ENCODE measurements around the gene HMBS. TPM values are rescaled to one million over a fixed set of nuclear protein-coding genes. Genes with fewer than 3 reads are reported as not detected.

Gene HMBS
- total RNA-seq, 4 donors from 2014 or later, result 9.9 to 22.1 (median 14.2) TPM

DNA sequence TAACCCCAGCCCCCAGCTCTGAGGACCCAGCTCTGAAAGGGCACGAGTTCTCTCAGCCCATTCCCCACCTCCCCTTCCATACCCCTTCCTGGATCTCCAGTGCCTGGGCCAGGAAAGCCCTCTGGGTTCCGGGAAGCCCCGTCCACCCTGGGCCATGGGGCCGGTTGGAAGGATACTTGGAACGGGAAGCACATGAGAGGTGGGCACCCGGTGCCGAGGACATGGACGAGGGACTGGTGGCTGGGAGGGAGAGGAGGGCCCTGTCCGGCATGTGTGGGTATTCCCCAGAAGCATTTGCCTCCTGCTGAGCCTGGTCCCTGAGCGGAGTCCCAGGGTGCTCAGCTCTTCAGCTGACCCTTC, 31.5 kb downstream of the HMBS start:
- DNase-seq, result no peak
- intact Hi-C loops (cut with DNase I), result no loop called here
- no peak overlapping the region for H3K4me3 ChIP-seq
- H3K9me3 ChIP-seq, result no peaks in the 10 kb centered on the region
- H3K27ac ChIP-seq, result peak overlapping the region in 2 of 4 donors; percentile 50 to 51
- H3K36me3 ChIP-seq, result peaks cover 18 to 69% (median 22%) of the 10 kb centered on the region in 3 donors
- H3K27me3 ChIP-seq, result no peaks in the 10 kb centered on the region
- WGBS, 2 donors, result 90 to 95% methylated on average over 10 of the region's 10 CpGs
- no peak for TF ChIP-seq CTCF (IDR thresholded peaks at IDR 0.05)
- no peak for TF ChIP-seq POLR2A (IDR thresholded peaks at IDR 0.05)
- H3K4me1 ChIP-seq, result peaks cover 4 to 28% (median 6%) of the 10 kb centered on the region in 3 donors

DNA sequence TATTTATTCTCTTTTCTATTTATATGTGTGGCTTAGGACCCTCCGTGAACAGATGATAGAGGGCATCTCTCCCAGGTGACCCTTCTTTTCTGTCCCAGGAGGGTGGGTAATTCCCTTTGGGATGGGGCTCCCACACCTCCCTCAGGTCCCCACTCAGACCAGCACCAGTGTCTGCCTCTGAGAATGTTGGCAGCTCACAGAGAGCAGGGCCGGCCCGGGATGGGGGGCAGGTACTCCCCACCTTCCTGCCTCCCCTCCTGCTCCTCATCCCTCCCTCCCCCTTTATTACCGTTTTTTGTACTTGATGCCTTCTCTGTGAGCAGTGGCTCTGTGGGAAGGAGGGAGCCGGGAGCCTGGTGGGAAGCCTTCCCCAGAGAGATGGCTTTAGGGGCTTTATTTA, 31.9 kb downstream of the HMBS start:
- 77 to 83% methylated on average over 2 to 4 of the region's 5 CpGs for WGBS, 2 donors
- Histone ChIP-seq H3K4me1 (peaks cover 4 to 26% (median 6%) of the 10 kb centered on the region in 3 donors), H3K9me3 (no peaks in the 10 kb centered on the region), H3K36me3 (peaks cover 18 to 65% (median 22%) of the 10 kb centered on the region in 3 donors), H3K27ac (peak overlapping the region in 1 of 4 donors; percentile 50), H3K27me3 (no peaks in the 10 kb centered on the region), H3K4me3 (no peak overlapping the region)
- TF ChIP-seq CTCF (IDR thresholded peaks at IDR 0.05) (no peak), POLR2A (IDR thresholded peaks at IDR 0.05) (no peak)
- intact Hi-C loops (cut with DNase I), result no loop called here
- no peak for DNase-seq

- intact Hi-C loops (cut with DNase I), result no loop called here
- H3K27me3 ChIP-seq, result no peaks in the 10 kb centered on the region
- H3K4me1 ChIP-seq, result peaks cover 6 to 24% (median 6%) of the 10 kb centered on the region in 3 donors
- 83 to 98% methylated on average over 3 of the region's 3 CpGs for whole genome bisulfite sequencing, 2 donors
- H3K27ac ChIP-seq, result no peak overlapping the region
- TF ChIP-seq CTCF (IDR thresholded peaks at IDR 0.05), result no peak
- no peak for TF ChIP-seq POLR2A (IDR thresholded peaks at IDR 0.05)
- DNase-seq, result no peak
- H3K36me3 ChIP-seq, result peaks cover 15 to 60% (median 22%) of the 10 kb centered on the region in 3 donors
- H3K4me3 ChIP-seq, result no peak overlapping the region
- no peaks in the 10 kb centered on the region for H3K9me3 ChIP-seq
Measured at GRCh38 chr11:119117004-119117706, 32.5 kb downstream of the HMBS start.

DNA sequence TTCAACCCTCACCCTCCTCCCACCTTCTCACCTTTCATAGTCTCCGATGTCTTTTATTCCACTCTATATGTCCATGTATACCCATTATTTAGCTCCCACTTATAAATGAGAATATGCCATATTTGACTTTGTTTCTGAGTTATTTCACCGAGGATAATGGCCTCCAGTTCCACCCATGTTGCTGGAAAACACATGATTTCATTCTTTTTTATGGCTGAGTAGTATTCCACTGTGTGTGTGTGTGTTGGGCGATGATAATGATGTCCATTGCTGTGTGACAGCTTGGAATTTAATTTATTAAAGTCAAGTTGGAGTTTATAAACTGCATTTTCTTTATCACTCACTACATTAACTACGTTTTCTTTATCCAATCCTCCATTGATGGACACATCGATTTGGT, 33.5 kb downstream of the HMBS start:
- no peaks in the 10 kb centered on the region for H3K9me3 ChIP-seq
- peaks cover 9 to 49% (median 16%) of the 10 kb centered on the region in 3 donors for H3K36me3 ChIP-seq
- no peak overlapping the region for H3K4me3 ChIP-seq
- no peak overlapping the region for H3K27ac ChIP-seq
- H3K4me1 ChIP-seq, result peaks cover 13 to 25% (median 17%) of the 10 kb centered on the region in 3 donors
- intact Hi-C loops (cut with DNase I), result no loop called here
- WGBS, 2 donors, result 94% methylated on average over 5 of the region's 5 CpGs
- no peak for TF ChIP-seq CTCF (IDR thresholded peaks at IDR 0.05)
- no peak for TF ChIP-seq POLR2A (IDR thresholded peaks at IDR 0.05)
- H3K27me3 ChIP-seq, result no peaks in the 10 kb centered on the region
- no peak for DNase-seq

DNA sequence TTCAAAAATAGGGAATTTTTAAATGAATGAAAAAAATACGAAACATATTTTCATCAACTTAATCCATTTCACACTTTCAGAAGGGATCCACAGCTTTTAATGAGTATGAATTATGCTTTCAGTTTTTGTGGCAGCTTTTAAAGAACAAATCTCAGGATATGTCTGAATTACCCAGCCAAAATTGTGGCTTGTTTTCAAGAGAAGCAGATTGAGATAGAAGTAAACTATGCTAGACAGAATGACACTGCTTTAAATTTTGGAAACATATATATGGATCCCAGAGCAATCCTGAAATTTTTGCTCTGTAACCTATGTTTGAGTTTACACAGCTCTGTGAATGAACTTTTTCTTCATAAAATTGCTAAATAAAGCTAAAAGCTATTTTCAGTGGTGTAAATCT, 34.3 kb downstream of the HMBS start:
- intact Hi-C loops (cut with DNase I), result no loop called here
- no peak overlapping the region for H3K27ac ChIP-seq
- DNase-seq, result no peak
- H3K4me1 ChIP-seq, result peaks cover 13 to 22% (median 18%) of the 10 kb centered on the region in 3 donors
- H3K4me3 ChIP-seq, result no peak overlapping the region
- WGBS, 2 donors, result 96 to 100% methylated on average over 1 of the region's 1 CpG
- H3K27me3 ChIP-seq, result no peaks in the 10 kb centered on the region
- TF ChIP-seq CTCF (IDR thresholded peaks at IDR 0.05), result no peak
- no peak for TF ChIP-seq POLR2A (IDR thresholded peaks at IDR 0.05)
- peaks cover 8 to 46% (median 10%) of the 10 kb centered on the region in 3 donors for H3K36me3 ChIP-seq
- no peaks in the 10 kb centered on the region for H3K9me3 ChIP-seq
